ENCODE results near the gene CHM.

GRCh38 chrX:85955510-85955909 lies 91.8 kb downstream of the CHM start:
- TF ChIP-seq CTCF (IDR thresholded peaks at IDR 0.05) (no peak), POLR2AphosphoS5 (IDR thresholded peaks at IDR 0.05; ENCODE audit: low read depth, low read length) (no peak)

All from Panc1 (cell line).